Measurements from ENCODE around the gene PACS2. TPM values are rescaled to one million over a fixed set of nuclear protein-coding genes. Genes with fewer than 3 reads are reported as not detected.
A peak's percentile ranks its signal among the peaks of the same experiment; 100 is the strongest.

Gene PACS2
- total RNA-seq, 2 donors from 2014 or later: 80.4 to 125 TPM

DNA sequence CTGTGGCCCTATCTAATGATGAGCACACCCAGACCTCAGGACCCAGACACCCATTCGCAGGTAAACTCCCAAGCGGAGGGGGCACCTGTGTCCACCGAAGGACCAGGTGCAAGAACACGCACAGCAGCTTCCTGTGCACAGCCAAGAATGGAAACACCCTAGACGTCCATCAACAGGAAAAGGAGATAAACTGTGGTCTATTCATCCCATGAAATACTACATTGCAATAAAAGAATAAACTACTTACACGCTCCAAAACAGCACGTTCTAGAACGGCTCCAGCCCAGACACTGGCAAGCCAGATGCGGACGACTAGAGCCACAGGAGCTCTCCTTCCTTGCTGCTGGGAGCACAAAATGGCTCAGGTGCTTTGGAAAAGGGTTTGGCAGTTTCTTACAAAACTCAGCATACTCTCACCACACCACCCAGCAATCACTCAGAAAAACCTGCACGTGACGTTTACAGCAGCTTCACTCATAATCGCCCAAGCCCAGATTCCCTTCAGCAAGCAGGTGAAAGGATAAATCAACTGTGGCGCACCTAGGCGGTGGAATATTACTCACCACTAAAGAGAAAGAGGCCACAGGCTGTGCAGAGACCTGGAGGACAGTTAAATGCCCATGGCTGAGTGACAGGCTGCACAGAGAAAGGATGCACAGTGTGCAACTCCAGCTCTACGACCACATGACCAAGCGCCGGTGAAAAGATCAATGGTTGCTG, 34.7 kb upstream of the PACS2 start:
- no peaks in the 10 kb centered on the region for H3K9me3 ChIP-seq
- DNase-seq (ENCODE audit: low spot score) (no peak), ATAC-seq (ENCODE audit: insufficient number of reproducible peaks, low FRiP score, low read depth) (no peak)
- H3K36me3 ChIP-seq: no peaks in the 10 kb centered on the region
- H3K4me1 ChIP-seq (ENCODE audit: control insufficient read depth in 1 of 2, low read depth in 2 of 2): peaks cover 0 to 7% of the 10 kb centered on the region in 2 donors
- no peak for TF ChIP-seq CTCF (IDR thresholded peaks at IDR 0.05)
- no peak overlapping the region for H3K27ac ChIP-seq
- no peaks in the 10 kb centered on the region for H3K27me3 ChIP-seq (replicated peaks; ENCODE audit: insufficient read depth)
- H3K4me3 ChIP-seq: no peak overlapping the region

DNA sequence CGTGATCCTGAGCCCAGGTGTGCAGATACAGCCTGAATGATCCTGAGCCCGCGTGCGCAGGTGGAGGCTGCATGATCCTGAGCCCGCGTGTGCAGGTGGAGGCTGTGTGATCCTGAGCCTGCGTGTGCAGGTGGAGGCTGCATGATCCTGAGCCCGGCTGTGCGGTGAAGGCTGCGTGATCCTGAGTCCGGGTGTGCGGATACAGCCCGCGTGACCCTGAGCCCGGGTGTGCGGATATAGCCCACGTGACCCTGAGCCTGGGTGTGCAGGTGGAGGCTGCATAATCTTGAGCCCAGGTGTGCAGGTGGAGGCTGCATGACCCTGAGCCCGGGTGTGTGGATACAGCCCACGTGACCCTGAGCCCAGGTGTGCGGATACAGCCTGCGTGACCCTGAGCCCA, 34.0 kb upstream of the PACS2 start:
- Histone ChIP-seq H3K9me3 (no peaks in the 10 kb centered on the region), H3K36me3 (no peaks in the 10 kb centered on the region), H3K4me1 (ENCODE audit: control insufficient read depth in 1 of 2, low read depth in 2 of 2) (peaks cover 0 to 7% of the 10 kb centered on the region in 2 donors), H3K4me3 (no peak overlapping the region), H3K27me3 (replicated peaks; ENCODE audit: insufficient read depth) (no peaks in the 10 kb centered on the region), H3K27ac (no peak overlapping the region)
- DNase-seq (ENCODE audit: low spot score) (no peak), ATAC-seq (ENCODE audit: insufficient number of reproducible peaks, low FRiP score, low read depth) (no peak)
- no peak for TF ChIP-seq CTCF (IDR thresholded peaks at IDR 0.05)

GRCh38 chr14:105281371-105282097, 33.0 kb upstream of the PACS2 start:
- peak; percentile 40 for TF ChIP-seq CTCF (IDR thresholded peaks at IDR 0.05)
- no peak for DNase-seq (ENCODE audit: low spot score)
- H3K27me3 ChIP-seq (replicated peaks; ENCODE audit: insufficient read depth): no peaks in the 10 kb centered on the region
- ATAC-seq (ENCODE audit: insufficient number of reproducible peaks, low FRiP score, low read depth): no peak
- peaks cover 0 to 7% of the 10 kb centered on the region in 2 donors for H3K4me1 ChIP-seq (ENCODE audit: control insufficient read depth in 1 of 2, low read depth in 2 of 2)
- no peak overlapping the region for H3K4me3 ChIP-seq
- H3K36me3 ChIP-seq: peaks cover 3% of the 10 kb centered on the region
- H3K27ac ChIP-seq: no peak overlapping the region
- H3K9me3 ChIP-seq: no peaks in the 10 kb centered on the region

- H3K4me1 ChIP-seq (ENCODE audit: control insufficient read depth in 1 of 2, low read depth in 2 of 2): peaks cover 0 to 7% of the 10 kb centered on the region in 2 donors
- H3K9me3 ChIP-seq: no peaks in the 10 kb centered on the region
- no peak overlapping the region for H3K27ac ChIP-seq
- no peak overlapping the region for H3K4me3 ChIP-seq
- DNase-seq (ENCODE audit: low spot score) (no peak), ATAC-seq (ENCODE audit: insufficient number of reproducible peaks, low FRiP score, low read depth) (no peak)
- H3K27me3 ChIP-seq (replicated peaks; ENCODE audit: insufficient read depth): no peaks in the 10 kb centered on the region
- TF ChIP-seq CTCF (IDR thresholded peaks at IDR 0.05): no peak
- H3K36me3 ChIP-seq: peaks cover 3% of the 10 kb centered on the region
These were observed 32.3 kb upstream of the PACS2 start for GRCh38 chr14:105282098-105282725.

DNA sequence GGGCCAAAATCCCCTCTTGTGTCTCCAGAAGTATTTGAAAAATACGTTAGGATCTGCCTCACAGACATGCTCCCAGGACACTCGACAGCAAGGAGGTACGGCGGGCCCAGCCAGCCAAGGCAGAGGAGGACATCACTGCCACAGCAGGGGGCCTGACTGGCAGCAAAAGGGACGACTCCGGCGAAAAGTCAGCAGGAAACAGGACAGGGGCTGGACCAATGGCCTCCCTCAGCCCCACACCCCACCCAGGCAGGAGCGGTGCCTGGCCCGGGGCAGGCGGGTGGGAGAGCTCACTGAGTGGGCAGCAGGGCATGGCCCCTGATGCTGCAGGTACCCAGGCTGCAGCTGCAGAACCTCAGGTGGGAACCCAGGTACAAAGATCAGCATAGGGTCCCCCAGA, 31.5 kb upstream of the PACS2 start:
- Histone ChIP-seq H3K36me3 (peaks cover 3% of the 10 kb centered on the region), H3K4me3 (no peak overlapping the region), H3K9me3 (no peaks in the 10 kb centered on the region), H3K27ac (no peak overlapping the region), H3K4me1 (ENCODE audit: control insufficient read depth in 1 of 2, low read depth in 2 of 2) (peaks cover 0 to 7% of the 10 kb centered on the region in 2 donors), H3K27me3 (replicated peaks; ENCODE audit: insufficient read depth) (no peaks in the 10 kb centered on the region)
- ATAC-seq (ENCODE audit: insufficient number of reproducible peaks, low FRiP score, low read depth) (no peak), DNase-seq (ENCODE audit: low spot score) (no peak)
- no peak for TF ChIP-seq CTCF (IDR thresholded peaks at IDR 0.05)

All from thoracic aorta (tissue), 2 donors.